ENCODE measurements around the gene SCAI.
"Not testable (repeated sequence)": the region's sequence is repeated elsewhere in the genome, so short reads cannot be mapped to it uniquely, and the experiment has no call there.

SCAI gene

DNA sequence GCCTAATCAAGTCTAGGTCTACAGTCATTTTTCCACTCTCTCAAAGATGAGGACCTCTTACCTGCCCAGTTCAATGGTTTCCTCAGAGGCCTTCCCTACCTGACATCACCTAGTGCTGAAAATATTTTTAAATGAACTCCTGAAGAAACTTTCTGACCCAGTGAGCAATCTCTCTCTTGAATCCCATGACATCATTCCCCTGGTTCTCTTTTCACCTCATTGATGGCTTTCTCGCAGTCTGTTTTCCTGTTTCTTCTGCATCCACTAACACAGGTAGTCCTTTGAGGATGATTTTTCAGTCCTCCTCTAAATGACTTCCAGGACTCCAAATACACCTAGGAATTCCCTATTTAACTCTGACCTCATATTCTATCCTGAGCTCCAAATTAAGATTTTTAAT is 40.3 kb downstream of the SCAI start:
- no peak for DNase-seq

DNA sequence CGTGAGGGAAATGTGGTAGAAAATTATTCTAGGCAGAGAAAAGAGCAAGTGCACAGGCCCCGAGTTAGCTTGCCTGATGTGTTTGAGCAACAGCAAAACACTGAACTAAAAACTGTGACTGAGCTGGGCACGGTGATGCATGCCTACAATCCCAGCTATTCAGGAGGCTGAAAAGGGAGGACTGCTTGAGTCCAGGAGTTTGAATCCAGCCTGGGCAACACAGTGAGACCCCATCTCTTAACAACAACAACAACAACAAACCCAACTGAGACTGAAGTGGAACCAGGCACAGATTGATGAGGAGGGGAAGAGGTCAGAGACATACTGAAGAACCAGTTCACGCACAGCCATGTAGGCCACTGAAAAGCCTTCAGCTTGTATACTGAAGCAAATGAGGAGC is 42.5 kb downstream of the SCAI start:
- no peak for DNase-seq

DNA sequence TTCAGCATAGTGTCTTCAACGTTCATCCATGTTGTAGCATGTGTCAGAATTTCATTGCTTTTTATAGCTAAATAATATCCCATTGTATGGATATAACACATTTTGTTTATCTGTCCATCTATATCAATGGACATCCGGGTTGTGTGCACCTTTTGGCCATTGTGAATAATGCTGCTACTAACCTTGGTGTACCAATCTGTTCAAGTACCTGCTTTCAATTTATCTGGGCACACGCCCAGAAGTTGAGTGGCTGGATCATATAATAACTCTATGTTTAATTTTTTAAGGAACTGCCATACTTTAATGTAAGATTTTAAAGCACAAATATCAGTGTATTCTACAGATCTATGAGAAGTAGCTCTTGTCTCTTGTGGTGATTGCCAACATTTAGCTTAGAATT is 43.5 kb downstream of the SCAI start:
- DNase-seq, result no peak

DNA sequence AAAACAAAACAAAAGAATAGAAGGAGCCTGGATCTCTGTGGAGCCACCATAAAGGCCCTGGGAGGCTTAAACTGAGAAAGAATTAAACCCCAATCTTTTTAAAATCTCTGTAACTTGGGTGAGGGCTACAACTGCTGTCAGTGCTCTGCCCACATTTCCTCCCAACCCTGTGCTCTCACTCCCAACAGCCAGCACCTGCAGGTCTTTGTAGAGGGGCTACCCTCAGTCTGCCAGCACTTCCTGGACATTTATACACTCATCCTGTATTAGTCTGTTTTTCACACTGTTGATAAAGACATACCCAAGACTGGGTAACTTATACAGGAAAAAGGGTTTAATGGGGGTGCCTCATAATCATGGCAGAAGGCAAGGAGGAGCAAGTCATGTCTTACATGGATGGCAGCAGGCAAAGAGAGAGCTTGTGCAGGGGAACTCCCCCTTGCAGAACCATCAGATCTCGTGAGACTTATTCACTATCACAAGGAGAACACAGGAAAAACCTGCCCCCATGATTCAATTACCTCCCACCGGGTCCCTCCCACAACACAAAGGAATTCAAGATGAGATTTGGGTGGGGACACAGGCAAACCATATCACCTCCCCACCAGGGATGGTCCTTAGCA is 47.4 kb downstream of the SCAI start:
- DNase-seq, result no peak

DNA sequence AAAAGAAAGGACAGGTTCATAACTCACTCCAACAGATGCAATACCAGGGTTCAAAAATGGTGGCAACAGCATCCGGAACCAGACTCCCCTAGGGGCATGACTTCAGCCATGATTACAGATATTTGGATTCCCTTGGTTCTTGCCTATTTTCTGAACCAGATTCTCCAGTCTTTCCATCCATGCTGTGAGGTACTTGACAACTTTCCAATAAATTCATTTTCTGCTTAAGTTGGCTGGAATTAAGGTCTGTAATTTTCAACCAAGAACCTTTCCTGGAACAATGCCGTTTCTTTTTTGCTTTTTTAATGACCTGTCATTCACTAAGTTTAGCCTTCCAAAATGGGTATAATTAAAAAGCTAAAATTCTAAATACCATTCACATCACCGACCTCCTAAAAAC is 52.2 kb downstream of the SCAI start:
- DNase-seq, result no peak

DNA sequence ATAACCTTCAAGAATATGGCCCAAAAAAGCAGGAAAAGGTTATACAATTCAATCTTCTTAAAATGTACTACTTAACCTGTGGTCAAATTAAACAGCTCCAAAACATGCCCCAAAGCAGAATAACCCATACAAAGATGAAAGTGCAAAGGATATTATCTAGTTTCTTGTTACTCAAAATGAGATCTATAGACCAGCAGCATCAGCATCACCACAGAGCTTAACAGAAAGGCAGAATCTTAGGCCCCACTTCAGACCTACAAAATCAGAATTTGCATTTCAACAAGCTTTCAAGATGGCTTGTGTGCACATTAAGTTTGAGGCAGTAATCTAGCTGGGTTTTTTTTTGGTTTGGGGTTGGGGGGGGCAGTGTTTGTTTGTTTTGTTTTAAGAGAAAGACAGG is 54.0 kb downstream of the SCAI start:
- no peak for DNase-seq

DNA sequence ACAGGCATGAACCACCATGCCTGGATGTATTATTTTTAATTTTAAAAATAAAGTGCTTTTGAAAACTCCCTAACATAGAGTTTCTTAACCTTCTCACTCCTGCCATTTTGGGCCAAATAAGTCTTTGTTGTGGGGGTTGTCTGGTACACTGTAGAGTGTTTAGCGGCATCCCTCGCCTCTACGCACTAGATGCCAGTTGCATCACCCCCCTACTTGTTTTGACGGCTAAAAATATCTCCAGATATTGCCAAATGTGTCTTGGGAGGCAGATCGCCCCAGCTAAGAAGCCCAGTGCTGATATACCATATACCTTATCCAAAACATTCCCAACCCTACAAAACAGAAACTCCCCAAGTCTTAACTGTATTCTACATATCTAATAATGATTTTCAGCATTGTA is 54.6 kb downstream of the SCAI start:
- no peak for DNase-seq

DNA sequence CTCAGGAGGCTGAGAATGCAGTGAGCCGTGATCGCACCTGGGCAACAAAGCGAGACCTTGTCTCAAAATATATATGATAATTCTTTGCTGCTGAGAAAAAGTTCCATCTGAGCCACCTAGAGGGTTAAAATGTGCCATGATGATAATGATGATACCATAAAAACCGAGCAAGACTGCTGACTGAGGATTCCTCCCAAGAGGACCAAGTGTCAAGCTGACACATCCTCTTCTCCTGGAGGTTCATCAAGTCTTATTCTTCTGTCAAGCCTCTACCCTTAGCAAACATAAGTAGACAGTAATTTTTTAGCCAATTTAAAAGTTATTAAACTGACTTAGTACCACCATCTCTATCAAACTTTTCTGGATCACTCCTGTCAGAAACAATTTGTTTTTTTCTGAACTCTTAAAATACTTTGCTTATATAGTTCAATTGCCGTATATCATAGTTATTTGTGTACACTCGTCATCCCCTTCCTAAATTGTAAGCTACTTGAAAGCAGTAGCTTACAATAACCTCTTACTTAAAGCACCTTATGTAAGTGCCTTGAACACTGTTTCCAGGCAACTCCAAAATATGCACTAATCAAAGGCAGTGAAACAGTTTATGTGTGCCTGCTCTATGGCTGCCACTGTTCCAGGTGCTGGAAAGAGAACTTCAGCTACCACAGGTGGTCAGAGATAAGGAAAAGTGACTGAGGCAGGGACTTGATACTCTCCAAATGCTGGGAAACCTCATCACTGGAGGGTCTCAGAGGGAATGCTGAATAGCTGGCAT is 57.4 kb downstream of the SCAI start:
- DNase-seq, result no peak

DNA sequence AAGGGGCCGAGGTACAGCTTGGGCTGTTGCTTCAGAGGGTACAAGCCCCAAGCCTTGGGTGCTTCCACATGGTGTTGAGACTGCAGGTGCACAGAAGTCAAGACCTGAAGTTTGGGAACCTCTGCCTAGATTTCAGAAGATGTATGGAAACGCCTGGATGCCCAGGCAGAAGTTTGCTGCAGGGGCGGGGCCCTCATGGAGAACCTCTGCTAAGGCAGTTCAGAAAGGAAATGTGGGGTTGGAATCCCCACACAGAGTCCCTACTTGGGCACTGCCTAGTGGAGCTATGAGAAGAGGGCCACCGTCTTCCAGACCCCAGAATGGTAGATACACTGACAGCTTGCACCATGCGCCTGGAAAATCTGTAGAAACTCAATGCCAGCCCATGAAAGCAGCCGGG is 61.1 kb downstream of the SCAI start:
- not testable (repeated sequence) for DNase-seq

DNA sequence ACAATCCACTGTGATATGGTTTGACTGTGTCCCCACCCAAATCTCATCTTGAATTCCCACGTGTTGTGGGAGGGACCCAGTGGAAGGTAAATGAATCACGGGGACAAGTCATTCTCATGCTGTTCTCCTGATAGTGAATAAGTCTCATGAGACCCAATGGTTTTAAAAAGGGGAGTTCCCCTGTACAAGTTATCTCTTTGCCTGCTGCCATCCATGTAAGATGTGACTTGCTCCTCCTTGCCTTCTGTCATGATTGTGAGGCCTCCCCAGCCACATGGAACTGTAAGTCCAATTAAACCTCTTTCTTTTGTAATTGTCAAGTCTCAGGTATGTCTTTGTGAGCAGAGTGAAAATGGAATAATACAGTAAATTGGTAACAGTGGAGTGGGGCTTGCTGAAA is 62.5 kb downstream of the SCAI start:
- DNase-seq, result not testable (repeated sequence)

DNA sequence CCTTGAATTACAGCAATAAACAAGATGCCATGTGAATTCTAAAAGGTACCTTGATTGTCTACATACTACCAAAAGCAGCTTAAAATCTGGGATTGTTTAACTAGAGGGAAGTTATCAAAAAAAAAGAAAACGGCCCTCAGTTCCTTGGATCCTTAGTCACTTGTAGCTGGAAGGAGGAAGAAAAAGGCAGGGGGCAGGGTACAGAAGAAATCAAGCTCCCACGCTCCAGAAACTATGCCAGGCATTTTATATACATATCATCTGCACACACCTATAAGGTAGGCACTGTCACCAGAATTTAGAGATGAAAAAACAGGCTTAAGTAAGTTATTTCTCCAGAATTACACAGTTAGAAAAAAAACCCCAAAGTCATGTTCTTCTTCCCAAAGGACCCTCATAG is 63.4 kb downstream of the SCAI start:
- no peak for DNase-seq

DNA sequence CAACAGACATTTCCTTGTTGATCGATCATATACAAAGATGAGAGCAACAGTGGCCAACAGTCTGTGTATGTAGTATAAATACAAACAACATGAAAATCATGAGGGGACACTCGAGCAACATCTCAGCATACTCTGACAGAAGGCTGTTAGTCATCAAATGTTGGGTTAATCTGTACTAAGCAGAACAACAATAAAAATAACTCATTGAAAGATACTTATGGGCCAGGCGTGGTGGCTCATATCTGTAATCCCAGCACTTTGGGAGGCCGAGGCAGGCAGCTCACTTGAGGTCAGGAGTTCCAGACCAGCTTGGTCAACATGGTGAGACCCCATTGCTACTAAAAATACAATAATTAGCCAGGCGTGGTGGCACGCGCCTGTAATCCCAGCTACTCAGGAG is 67.3 kb downstream of the SCAI start:
- no peak for DNase-seq

DNA sequence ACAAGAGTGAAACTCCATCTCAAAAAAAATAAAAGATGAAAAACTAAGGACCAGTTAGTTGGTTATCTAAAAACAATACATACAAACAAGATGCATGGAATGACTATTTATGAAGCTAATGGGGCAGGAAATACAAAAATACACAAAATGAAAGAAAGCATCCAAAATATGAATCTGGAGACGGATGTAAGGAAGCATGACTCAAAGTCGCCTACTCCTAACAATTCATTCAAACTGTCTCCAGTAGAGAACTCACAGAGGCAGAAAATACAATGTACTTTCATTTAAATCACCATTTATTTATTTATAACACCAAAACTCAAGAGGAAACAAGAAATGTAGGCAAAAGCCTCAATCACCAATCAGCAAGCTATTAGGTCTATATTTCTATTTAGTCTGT is 68.4 kb downstream of the SCAI start:
- no peak for DNase-seq

DNA sequence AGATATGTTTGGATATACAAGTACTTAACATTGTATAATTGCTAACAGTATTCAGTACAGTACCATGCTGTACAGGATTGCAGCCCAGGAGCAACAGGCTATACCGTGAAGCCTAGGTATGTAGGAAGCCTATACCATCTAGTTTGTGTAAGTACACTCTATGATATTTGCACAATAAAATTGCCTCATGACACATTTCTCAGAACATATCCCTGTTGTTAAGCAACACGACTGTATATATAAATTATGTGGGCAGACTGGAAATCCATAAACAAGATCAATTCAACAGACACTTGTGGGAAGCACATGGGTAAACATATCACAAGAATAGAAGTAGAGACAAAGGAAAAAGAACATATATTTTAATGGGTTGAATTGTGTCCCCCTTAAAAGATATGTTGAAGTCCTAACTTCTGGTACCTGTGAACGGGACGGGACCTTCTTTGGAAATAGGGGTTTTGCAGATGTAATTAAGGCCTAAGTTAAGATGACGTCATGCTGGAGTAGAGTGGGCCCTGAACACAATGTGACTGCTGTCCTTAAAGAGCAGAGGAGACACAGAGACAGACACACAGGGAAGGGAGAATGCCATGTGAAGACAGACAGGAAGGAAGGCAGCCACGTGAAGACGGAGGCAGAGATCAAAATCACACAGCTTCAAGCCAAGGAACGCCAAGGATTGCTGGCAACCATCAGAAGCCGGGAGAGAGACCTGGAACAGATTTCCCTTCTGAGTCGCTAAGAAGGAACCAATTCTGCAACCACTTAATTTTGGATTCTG is 76.3 kb downstream of the SCAI start:
- DNase-seq, result no peak

DNA sequence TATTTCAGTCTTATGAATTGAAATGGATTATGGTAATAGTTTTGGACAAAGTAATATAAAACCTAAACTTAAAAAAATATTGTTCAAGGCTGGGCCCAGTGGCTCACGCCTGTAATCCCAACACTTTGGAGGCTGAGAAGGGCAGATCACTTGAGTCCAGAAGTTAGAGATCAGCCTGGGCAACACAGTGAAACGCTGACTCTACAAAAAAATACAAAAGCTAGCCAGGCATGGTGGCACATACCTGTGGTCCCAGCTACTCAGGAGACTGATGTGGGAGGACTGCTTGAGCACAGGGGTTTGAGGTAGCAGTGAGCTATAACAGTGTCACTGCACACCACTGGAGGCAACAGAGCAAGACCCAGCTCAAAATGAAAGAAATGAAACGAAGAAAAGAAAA is 81.9 kb downstream of the SCAI start:
- no peak for DNase-seq

DNA sequence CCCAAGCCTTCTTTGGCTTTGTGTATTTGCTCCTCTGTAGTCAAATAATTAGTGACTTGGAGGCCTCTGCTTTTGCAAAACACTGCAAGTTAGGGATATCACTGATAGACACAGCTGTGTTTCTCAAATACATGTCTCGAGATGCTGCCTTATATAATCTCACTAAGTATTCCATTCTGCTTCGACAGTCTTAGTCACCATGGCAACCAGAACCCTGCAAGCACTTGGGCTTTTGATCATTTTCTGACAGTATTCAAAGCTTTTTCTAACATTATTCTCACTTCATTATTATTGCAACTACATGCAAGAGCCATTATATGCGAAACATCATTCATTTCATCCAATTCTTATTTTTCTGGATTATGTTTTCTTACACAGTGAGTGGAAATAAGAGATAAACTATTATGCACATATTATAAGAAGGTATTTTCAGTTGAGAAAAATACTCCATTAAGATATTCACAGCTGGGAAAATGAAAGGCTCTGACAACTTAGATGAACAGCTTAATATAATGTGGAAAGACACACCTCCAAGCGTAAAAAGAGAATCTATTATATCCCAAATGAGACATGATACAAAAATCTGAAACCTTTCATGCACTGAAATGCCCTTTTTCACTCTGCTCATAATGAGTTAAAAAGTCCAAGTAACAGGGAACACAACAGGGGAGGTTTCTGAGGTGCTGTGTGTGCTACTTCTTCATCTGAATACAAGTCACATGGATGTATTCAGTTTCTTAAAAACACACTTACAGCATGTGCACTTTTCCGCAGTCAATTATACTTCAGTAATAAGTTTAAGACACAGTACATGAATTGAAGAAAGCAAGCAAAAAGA is 93.9 kb downstream of the SCAI start:
- DNase-seq, result no peak

DNA sequence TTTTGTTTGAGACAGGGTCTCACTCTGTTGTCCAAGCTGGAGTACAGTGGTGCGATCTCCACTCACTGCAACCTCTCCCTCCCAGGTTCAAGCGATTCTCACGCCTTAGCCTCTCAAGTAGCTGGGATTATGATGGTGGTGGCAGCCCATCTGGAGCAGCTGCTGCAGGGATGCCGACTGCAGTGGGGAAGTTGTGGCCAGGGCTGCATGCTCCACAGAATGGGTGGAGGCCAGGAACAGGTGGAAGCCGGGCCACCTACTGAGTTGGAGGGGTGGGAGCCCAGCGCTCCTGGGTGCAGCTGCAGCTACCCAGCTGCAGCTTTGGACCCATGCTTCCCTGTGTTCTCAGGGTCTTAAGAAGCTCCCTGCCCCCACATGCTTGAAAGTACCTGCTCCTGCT is 99.7 kb downstream of the SCAI start:
- DNase-seq, result no peak

DNA sequence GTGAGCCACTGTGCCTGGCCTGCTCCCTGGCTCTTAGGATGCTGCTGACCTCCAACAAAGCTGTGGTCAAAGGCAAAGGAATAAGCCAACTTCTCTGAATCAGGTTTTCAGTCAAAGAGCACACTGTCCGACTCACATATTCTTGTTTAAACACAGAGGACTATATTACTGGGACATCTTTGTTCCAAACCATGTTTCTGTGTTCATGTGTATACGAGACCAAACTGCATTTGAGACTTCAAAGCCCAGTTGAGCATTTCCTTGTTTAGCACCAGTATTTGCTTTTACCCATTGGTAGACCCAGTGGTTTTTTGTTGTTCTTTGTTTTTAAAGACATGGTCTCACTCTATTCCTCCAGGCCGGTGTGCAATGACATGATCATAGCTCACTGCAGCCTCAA is 100.2 kb downstream of the SCAI start:
- no peak for DNase-seq

DNA sequence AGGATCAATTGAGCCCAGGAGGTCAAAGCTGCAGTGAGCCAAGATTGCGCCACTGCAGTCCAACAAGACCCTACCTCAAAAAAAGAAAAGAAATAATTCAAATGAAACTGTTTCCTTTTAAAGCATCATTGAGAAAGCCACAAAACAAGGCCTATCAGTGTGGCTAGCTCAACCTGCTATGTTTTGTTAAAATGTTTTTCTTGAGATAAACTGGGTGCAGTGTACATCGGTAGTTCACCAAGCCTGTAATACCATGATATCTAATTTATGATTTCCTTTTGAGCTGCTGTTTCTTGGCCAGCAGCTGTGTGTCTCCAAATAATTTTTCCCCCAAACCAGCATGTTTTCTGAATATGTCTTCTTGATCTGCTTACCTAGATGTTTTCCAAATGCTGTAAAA is 105.2 kb downstream of the SCAI start:
- no peak for DNase-seq

DNA sequence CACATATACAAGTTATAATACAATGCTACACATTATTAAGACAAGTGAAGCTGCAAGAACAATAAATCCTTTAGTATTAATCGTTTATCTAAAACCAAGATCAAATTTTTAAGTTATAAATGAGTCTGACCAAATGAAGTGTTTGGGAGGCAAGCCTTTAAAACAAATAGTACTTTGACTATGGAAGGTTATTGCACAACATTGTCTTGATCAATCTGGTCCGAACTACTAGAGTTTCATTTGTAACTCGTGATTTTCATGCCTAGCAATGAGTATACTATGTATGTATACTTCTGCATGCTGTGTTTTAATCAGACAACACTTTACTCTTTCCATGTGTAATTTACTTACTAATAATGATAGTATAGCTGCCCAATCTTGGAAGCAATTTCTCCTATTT is 115.3 kb downstream of the SCAI start:
- DNase-seq, result no peak

DNA sequence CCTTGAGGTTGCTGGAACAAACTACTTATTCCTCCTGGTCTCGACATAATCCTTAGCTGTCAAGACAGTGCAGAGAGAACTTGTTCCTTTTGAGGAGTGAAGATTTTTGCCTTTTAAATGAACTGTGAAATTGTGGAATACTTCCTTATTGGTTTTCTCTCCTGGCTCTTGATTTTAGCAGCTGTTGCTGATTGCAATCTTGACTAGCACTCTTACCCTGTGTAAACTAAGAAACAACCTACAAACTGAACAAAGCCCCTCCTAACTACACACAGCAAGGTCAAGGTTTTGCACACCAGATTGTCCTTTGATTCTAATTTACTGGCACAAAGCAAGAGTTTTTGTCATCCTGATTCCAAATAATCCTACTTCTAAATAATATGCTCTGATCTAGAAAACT is 118.4 kb downstream of the SCAI start:
- no peak for DNase-seq

DNA sequence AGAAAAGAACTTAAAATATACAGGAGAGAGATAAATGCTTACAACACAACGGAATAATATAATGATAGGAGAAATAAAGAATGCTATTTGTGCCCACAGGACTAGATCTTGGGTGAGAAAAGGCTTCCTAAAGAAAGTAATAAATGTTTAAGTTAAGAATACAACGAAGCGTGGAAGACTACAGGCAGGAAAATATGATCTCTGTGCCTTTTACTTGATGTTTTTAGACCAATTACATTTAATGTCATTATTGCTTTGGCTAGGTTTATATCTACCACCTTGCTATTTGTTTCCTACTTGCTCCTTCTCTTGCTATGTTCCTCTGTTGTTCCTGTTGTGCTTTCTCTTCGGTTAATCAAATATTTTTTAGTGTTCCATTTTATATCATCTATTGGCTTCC is 122.3 kb downstream of the SCAI start:
- no peak for DNase-seq

DNA sequence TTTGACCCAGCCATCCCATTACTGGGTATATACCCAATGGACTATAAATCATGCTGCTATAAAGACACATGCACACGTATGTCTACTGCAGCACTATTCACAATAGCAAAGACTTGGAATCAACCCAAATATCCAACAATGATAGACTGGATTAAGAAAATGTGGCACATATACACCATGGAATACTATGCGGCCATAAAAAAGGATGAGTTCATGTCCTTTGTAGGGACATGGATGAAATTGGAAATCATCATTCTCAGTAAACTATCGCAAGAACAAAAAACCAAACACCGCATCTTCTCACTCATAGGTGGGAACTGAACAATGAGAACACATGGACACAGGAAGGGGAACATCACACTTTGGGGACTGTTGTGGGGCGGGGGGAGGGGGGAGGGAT is 127.7 kb downstream of the SCAI start:
- not testable (repeated sequence) for DNase-seq
